Pulmonary artery endothelial cell (primary cell): ENCODE results near the gene ANKRD33B. TPM values are rescaled to one million over a fixed set of nuclear protein-coding genes. Genes with fewer than 3 reads are reported as not detected.

ENCODE experiments used
- DNase-seq: peaks from one replicate; pipeline ENCODE4 v3.0.0-alpha.2; 2011; ENCODE audit warnings: low read depth, low spot score
- total RNA-seq: library from RNA; depleted of rRNA; stranded (reverse); fragments of >200 nt; gene quantifications from 2 replicates; pipeline ENCODE4 v1.2.3, GENCODE V29; 2014

Gene ANKRD33B
- total RNA-seq, 1 donor from 2014 or later, result 6.6 TPM

DNA sequence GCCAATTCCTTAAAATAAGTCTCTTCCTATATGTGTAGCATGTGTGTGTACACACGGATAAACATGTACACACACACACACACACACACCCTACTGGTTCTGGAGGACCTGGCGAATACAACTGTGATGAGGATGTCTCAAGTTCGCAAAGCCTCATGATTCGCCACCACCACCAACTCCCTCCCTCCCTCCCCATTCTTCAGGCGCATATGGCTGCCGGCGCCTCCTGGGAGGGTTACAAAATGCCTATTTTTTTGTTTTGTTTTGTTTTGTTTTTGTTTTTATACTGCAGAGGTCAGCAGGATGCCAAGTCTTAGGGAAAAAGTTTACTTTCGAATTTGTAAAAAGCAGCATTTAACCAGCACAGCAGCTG is 109.1 kb downstream of the ANKRD33B start:
- no peak for DNase-seq

- DNase-seq, result no peak
Measured at GRCh38 chr5:10673407-10673806, 109.5 kb downstream of the ANKRD33B start.

DNA sequence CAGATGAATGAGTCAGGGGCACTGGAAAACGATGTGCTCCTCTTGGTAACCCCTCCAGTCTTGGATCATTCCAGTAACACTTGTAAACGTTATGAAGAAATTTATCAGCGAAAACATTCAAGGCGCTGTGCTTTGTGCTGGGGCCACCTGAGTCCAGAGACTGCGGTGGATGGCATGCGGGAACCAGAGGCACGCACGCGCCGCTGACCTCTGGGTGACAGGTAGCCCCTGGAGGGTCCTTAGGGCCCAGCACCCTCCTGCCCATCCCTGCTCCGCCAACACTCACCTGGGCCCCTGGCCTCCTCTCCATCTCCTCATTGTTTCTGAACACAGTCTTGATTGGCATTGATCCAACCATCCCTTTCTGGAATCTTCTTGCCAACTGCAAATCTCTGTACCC is 110.2 kb downstream of the ANKRD33B start:
- no peak for DNase-seq

DNA sequence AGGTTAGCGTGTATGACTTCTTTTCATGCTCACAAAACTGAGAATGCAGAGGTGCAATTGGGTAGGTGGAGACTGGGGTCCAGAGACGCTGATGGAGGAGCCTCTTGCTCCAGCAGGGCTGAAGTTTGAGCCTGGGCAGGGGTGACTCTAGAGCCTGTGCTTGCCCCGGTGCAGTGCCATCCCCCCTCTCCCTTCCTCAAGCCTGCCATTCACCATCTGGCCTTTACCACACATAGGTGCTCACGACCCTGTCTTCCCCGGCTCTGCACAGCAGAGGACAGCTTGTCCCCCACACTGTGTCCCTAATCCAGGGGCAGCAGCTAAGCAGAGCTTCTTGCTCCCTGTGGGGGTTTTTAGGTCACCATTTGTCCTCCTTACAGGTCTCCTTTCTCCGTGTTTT is 110.7 kb downstream of the ANKRD33B start:
- no peak for DNase-seq

GRCh38 chr5:10675177-10675700 is 111.4 kb downstream of the ANKRD33B start:
- no peak for DNase-seq

DNA sequence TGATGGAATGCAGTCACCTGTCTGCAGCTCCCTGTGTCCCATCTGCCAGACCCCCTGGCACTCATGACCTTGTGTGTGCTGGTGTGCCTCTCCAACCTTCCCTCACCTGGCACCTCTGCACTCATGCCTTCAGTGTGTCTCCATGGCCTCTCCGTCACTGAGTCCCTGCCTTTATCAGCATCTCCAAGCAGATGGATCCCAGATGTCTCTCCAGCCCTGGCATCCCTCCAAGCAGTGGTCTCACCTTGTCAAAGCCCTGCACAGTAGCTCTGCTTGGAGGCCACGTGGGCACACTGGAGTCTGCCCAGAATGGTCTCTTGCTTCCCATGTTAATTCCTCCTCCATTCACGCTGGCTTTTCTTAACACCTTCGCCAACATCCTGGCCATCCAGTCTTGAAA is 112.4 kb downstream of the ANKRD33B start:
- no peak for DNase-seq

DNA sequence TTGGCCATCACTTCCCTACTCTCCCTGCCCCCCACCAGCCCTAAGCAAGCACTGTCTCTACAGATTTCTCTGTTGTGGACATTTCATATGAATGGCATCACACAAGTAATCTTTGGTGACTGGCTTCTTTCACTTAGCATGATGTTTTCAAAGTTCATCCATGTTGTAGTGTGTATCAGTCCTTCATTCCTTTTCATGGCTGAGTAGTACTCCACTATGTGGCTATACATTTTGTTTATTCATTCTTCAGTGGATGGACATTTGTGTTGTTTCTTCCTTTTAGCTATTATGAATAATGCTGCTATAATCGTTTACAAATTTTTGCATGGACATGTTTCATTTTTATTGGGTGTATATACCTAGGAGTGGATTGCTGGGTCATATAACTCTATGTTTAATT is 113.1 kb downstream of the ANKRD33B start:
- DNase-seq, result no peak

DNA sequence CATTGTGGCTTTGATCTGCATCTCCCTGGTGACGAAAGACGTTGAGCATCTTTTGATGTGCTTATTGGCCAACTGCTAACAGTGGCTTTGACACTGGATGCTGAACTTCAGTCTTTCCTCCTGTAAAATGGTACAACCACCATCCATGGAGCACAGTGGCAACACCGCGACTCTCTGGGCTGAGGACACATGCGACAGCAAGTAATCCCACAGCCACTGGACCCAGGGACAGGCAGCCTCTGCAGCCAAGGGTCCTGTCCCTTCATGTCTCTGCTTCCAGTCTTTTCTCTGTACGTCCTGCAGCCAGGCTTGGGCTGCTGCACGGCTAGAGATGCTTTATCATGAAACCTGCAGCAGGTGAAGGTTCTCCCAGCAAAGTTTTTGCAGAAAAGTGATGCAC is 113.7 kb downstream of the ANKRD33B start:
- DNase-seq, result no peak

- no peak for DNase-seq
Measured at GRCh38 chr5:10678244-10678643, 114.4 kb downstream of the ANKRD33B start.

GRCh38 chr5:10679336-10679988 is 115.6 kb downstream of the ANKRD33B start:
- no peak for DNase-seq

- DNase-seq, result no peak
Measured at GRCh38 chr5:10680876-10681481, 117.1 kb downstream of the ANKRD33B start.

DNA sequence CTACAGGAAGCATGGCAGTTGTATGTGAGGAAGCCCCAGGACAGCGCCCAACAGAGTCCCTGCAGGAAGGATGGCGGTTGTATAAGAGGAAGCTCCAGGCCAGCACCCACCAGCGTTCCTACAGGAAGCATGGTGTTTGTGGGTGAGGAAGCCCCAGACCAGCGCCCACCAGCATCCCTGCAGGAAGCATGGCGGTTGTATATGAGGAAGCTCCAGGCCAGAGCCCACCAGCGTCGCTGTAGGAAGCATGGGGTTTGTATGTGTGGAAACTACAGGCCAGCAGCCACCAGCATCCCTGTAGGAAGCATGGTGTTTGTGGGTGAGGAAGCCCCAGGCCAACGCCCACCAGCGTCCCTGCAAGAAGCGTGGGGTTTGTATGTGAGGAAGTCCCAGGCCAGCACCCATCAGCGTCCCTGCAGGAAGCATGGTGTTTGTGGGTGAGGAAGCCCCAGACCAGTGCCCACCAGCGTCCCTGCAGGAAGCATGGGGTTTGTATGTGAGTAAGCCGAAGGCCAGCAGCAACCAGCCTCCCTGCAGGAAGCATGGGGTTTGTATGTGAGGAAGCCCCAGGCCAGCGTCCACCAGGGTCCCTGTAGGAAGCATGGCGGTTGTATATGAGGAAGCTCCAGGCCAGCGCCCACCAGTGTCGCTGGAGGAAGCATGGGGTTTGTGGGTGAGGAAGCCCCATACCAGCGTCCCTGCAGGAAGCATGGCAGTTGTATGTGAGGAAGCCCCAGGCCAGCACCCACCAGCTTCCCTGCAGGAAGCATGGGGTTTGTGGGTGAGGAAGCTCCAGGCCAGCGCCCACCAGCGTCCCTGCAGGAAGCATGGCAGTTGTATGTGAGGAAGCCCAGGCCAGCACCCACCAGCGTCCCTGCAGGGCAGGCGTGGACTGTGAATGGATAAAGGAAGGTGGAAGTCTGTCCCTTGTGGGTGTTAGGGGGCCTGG is 118.1 kb downstream of the ANKRD33B start:
- no peak for DNase-seq

DNA sequence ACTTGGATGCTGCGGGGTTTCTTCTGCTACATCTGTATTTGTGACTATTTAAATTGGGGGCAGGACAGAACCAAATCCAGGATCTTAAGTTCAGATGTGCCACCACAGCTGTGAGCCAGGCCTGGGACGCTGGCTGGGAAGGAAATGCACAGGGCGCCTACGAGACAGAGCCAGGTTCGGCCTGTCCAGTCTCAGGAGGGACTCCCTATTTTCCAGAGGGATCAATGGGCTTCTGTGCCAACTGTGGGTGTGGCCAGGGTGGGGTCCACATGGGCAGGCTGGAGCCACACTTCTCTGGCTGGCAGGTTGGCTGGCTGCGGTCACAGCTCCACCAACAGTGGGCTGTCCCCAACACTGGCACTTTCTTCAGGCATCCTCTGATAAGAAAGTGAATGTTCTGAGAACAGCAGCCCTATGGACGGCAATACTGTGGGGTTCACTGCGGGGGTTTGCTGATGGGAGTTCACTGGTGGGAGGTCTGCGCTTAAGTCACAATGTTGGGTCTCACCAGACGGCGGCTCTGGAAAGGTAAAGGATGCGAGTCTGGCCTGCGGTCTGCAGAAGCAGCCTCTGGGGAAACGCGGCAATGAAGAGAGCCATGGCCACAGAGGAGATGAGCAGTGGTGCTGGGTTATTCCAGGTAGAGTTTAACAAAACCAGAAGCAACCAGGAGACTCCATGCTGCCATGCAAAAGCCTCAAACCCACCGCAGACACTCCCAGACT is 119.1 kb downstream of the ANKRD33B start:
- DNase-seq, result no peak

DNA sequence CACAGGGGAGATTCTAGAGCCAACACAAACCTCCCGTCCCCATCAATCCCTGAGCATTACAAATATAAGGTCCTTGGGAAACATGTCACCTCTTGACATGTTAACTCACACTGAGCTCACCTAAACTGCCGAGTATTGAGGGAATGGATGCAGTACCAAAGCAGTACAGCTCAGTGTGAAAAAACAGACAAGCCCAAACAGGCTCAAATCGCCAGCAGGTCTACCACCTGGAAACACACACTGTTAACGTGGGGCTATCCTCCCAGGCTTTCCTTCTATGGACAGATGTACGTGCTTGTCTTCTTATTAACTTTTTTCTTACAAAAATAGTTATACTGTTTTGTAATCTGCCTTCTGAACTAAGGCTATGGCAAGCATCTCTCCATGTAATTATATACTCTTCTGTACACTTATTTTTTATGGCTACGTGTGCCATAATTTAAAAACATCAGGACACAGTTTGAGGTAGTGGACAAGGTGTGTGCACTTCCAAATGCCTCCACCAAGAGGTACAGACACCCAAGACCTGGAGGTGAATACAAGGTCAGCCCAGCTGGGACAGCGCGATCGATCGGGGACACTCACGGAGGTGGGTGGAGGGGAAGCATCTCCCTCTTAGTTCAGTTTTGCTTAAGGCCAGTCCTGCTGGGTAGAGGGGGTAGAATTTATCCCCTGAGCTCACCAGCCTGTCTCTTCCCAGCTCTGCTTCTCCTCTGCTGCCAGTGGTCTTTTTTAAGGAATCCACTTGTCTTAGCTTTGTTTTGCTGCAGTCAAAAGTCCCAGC is 120.6 kb downstream of the ANKRD33B start:
- DNase-seq, result no peak

DNA sequence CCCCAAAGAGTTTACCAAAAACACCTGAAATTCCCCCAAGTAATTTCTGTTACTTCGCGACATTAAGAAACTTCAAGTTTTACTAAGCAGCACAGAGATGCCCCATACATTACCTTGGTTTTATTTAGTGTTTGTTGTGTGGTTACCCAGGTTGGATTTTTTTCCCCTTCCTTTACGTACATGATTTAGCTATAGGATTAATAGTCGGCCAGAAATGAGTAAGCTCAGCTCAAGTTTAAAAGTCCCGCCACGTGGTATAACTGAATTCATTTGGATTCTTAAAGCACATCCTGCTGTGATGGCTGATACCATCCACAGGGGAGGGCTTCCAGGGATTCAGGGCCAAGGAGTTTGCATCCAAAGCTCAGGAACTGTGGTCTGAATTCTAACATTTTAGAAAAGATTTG is 121.2 kb downstream of the ANKRD33B start:
- no peak for DNase-seq

GRCh38 chr5:10686890-10687289 is 123.0 kb downstream of the ANKRD33B start:
- DNase-seq, result no peak

- no peak for DNase-seq
Measured at GRCh38 chr5:10688651-10689171, 124.8 kb downstream of the ANKRD33B start.

GRCh38 chr5:10689391-10690081 is 125.7 kb downstream of the ANKRD33B start:
- DNase-seq, result no peak
